Tibial nerve (tissue), 4 donors: Measurements from ENCODE around the gene PFN1.

Experiments used
- EP300 ChIP-seq, 2 donors: sonication (generic); formaldehyde crosslinking; IDR thresholded peaks; one replicate each; pipeline ENCODE4 v1.6.1; 2017; ENCODE audit warnings: antibody characterized with exemption in 2 of 2, mild to moderate bottlenecking in 1 of 2
- POLR2A ChIP-seq, 2 donors: fragments of 450-650 bp; IDR thresholded peaks; one replicate each; pipeline ENCODE4 v1.6.1; 2017; ENCODE audit warnings: antibody characterized with exemption in 2 of 2, mild to moderate bottlenecking in 2 of 2, moderate library complexity in 2 of 2
- TF ChIP-seq, protein P1 (sequence below), 5 experiments: fragments of 200-600 bp in 3 of 5; fragments of 450-650 bp in 2 of 5; sonication (generic) in 3 of 5; IDR thresholded peaks; one replicate each; pipeline ENCODE4 v1.5.1; 2016 to 2019; ENCODE audit warnings: antibody characterized with exemption in 5 of 5, mild to moderate bottlenecking in 3 of 5, moderate library complexity in 2 of 5

DNA sequence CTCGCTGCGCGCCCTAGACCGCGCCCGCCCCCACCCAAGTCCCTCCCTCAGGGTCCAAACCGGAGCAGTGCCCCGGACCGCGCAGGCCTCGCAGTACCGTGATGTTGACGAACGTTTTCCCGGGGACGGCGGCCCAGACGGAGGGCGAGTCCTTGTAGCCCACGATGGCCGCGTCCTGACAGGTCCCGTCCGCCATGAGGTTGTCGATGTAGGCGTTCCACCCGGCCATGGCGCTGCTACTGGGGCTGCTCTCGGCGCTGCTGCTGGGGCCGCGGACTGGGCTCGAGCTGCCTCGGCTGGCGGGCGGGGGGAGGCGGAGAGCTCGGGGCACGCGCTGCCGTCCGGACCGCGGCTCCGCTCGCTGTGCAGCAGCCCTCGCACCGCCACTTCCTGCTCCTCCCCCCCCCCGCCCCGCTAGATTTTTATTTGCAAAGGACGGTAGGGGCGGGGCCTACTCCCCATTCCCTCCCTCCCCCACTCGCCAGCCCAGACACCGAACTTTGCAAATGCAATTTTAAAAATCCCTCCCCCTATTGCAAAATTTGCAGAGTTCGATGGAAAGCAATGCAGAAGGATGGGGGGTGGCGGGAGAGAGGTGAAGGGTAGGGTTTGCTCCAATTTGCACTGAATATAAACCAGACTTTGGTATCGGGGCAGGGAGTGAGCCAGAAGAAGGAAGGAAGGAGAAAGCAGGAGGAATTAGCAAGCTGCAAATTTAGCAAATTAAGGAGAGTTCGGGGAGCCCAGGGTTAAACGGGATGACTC is at the start of gene PFN1:
- TF ChIP-seq, protein P1, sequence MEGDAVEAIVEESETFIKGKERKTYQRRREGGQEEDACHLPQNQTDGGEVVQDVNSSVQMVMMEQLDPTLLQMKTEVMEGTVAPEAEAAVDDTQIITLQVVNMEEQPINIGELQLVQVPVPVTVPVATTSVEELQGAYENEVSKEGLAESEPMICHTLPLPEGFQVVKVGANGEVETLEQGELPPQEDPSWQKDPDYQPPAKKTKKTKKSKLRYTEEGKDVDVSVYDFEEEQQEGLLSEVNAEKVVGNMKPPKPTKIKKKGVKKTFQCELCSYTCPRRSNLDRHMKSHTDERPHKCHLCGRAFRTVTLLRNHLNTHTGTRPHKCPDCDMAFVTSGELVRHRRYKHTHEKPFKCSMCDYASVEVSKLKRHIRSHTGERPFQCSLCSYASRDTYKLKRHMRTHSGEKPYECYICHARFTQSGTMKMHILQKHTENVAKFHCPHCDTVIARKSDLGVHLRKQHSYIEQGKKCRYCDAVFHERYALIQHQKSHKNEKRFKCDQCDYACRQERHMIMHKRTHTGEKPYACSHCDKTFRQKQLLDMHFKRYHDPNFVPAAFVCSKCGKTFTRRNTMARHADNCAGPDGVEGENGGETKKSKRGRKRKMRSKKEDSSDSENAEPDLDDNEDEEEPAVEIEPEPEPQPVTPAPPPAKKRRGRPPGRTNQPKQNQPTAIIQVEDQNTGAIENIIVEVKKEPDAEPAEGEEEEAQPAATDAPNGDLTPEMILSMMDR (IDR thresholded peaks at IDR 0.05): no peak
- TF ChIP-seq EP300 (IDR thresholded peaks at IDR 0.05) (peak in 1 of 2 donors; percentile 65), POLR2A (IDR thresholded peaks at IDR 0.05) (peak; percentile 59 to 77)
